Activated CD4-positive, CD25-positive, alpha-beta regulatory T cell treated with anti-CD3 and anti-CD28 coated beads, Interleukin-2, amount 50 U/mL, for 16 hours (primary cell): ENCODE measurements around the gene PROKR1.
"Not testable (repeated sequence)": the region's sequence is repeated elsewhere in the genome, so short reads cannot be mapped to it uniquely, and the experiment has no call there.

Experiments used
- DNase-seq: peaks from one replicate; pipeline ENCODE4 v3.0.0-alpha.2; 2020; ENCODE audit warnings: low read depth, low spot score

The PROKR1 gene

DNA sequence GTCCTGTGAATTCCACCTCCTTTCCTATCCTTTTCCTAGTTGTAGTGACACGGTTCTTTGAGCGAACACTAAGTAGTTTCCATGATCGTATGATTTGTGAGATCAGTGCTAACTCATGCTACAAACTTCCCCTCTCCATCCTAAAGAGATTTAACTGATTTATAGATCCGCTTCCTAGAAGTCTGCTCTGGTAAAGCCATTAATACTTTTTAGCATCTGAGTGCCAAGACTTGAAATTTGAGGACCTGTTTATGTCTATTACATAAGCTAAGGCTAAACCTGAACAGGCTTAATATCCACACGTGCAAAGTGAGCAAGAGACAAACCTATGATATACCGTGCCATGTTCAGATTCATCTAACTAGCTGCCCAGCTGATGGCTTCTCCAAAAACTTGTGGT, 14.9 kb downstream of the PROKR1 start:
- no peak for DNase-seq

DNA sequence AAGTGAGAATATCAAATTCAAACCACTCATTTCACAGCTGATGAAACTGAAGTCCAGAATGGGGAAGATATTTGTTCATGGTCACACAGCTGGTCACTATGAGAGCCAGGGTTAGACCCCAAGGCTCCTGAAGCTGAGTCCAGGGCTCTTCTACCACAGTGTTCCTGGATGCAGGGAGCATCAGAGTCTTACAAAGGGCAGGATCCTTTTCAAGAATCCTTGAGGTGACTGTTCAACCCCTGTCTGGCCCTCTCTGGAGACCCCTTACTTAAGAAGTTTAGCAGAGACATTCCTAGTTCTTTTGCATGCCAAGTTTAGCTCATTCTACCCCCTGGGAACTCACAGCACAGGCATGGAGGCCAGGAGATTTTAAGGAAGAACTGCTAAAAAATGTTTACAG, 15.7 kb downstream of the PROKR1 start:
- DNase-seq, result no peak

DNA sequence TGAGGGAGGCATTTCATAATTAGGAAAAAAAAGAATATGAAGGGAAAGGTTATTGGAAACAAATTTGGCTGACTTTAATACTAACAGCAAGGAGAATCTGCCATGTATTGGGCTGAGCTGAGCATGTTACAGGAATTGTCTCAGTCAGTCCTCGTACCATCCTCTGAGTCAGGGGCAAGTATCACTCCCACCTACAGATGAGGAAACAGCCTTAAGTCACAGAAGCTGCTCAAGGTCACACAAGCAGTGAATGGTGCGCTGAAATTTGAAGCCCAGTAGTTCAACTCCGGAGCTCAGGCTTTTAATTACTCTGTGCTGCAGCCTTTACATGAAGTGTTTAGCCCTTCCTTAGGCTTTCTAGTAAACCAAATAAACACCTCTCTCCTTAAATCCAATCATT, 17.3 kb downstream of the PROKR1 start:
- DNase-seq, result no peak

DNA sequence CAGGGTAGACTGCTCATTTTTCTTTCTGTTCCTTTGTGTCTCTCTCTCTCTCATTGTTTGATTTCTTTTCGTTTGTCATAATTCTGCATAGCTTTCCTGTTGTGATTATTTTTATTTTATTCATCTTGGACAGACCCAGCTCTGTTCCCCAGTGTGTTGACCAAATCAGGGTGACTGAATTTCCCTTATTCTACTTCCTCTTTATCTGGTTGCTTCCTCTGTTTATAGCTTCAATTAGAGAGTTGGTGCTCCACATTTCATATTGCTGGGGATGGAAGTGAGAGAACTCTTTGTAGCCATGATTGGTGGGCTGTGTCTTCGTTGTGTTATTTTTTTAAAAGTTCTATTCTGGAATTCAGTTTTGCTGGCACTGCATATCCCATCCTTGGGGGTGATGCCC, 19.1 kb downstream of the PROKR1 start:
- DNase-seq, result no peak

DNA sequence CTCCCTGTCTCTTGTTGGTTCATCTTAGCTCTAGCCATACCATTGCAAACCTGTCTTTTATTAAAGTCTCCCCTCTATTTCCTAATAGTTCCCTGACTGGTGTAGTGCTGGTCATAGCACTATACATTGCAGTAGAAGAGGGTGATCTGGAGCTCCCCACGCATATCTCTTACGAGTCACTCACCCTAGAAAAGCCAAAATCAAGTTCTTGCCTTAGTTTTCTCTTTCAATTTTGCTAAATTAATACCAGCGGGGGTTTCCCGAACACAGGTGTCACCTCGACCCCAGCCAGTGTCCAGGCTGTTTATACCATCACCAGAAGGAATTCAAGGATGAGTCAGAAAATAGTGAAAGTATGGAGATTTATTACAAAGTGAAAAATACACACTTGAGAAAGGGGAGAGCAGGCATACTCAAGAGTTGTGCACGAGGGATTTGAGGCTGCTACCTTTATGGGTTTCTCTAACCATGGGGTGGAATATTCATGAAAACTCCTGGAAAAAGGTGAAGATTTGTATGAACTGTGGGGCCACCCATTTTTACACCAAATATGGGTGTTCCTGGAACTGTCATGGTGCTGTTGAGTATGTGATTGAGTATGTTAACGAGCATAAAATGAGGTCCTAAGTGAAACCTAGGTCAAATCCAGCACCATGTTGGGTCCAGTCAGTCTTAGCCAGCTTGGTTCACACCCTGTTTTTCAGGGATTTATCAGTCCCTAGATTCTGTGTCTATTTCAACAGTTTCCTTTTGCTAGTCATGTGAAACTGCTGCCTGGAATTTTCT, 20.2 kb downstream of the PROKR1 start:
- no peak for DNase-seq

DNA sequence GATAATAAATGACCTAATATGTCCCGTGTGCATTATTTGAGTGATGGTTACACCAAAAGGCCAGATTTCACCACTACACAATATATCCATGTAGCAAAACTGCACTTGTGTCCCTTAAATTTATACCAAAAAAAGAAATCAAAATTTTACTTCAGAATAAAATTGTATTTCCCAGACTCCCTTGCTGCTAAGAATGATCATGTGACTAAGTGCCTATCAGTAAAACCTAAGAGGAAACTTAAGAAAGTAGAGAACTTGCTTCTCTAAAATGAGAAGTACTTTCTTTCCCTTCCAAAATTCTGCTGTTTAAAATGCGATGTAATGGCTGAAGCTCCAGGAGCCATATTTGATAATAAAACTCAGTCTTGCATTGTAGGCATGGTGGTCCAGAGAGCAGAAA, 24.0 kb downstream of the PROKR1 start:
- no peak for DNase-seq

DNA sequence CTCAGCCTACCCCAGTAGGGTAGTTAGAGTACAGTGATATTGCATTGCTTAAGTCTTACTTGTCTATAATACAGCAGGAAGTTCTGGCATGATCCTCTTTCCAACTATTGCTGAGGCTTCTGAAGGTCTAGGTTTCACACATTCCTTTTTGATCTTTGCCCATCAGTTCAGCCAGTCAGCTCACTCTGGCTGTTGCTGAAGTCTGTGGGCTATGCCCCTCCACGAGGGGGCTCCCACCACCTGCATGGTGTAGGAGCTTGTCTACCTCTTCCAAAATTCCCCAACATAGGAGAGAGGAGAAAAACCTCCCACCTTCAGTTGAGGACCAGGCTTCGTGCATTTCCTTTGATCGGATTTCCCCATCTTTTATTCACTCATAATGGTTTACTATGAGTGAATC, 26.3 kb downstream of the PROKR1 start:
- DNase-seq, result no peak

DNA sequence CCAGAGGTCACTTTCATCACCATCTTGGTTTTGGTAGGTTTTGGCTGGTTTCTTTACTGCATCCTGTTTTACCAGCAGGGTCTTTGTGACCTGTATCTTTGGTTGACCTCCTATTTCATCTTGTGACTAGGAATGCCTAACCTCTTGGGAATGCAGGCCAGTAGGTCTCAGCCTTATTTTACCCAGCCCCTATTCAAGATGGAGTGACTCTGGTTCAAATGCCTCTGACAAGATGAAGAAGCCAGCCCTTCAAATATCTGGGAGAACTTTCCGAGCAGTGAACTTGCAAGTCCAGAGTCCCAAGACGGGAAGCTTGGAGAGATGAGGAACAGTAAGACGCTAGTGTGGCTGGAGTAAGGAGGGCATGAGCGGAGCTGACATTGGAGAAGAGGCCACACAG, 28.6 kb downstream of the PROKR1 start:
- no peak for DNase-seq

DNA sequence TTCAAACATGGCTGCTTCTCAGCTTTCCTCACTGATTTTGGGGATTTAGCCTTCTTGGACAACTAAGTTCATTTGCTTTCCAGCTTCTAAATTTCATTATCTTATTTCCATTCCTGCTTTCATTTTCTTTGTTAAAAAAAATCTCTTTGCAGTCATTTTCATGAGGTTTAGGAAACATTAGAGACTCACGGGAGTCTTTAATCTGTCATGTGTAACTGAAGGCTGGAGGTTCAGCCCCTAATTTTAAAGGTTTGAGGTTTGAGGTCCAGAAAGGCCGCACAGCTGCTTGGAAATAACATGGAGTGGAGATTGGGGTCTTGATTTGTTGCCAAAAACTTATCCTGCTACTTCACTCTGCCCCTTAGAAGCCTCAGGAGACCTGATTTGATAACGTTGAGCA, 30.3 kb downstream of the PROKR1 start:
- no peak for DNase-seq

DNA sequence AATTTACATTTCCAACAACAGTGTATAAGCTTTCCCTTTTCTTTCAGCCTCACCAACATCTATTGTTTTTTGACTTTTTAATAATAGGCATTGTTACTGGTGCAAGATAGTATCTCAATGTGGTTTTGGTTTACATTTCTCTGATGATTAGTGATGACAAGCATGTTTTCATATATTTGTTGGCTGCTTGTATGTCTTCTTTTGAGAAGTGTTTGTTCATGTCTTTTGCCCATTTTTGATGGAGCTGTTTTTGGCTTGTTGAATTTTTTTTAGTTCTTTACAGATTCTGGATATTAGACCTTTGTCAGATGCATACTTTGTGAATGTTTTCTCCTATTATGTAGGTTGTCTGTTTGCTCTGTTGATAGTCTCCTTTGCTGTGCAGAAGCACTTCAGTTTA, 32.1 kb downstream of the PROKR1 start:
- no peak for DNase-seq

DNA sequence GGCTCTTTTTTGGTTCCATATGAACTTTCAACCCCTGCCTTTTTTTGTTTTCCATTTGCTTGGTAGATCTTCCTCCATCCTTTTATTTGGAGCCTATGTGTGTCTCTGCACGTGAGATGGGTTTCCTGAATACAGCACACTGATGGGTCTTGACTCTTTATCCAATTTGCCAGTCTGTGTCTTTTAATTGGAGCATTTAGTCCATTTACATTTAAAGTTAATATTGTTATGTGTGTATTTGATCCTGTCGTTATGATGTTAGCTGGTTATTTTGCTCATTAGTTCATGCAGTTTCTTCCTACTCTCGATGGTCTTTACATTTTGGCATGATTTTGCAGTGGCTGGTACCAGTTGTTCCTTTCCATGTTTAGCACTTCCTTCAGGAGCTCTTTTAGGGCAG, 34.5 kb downstream of the PROKR1 start:
- not testable (repeated sequence) for DNase-seq

DNA sequence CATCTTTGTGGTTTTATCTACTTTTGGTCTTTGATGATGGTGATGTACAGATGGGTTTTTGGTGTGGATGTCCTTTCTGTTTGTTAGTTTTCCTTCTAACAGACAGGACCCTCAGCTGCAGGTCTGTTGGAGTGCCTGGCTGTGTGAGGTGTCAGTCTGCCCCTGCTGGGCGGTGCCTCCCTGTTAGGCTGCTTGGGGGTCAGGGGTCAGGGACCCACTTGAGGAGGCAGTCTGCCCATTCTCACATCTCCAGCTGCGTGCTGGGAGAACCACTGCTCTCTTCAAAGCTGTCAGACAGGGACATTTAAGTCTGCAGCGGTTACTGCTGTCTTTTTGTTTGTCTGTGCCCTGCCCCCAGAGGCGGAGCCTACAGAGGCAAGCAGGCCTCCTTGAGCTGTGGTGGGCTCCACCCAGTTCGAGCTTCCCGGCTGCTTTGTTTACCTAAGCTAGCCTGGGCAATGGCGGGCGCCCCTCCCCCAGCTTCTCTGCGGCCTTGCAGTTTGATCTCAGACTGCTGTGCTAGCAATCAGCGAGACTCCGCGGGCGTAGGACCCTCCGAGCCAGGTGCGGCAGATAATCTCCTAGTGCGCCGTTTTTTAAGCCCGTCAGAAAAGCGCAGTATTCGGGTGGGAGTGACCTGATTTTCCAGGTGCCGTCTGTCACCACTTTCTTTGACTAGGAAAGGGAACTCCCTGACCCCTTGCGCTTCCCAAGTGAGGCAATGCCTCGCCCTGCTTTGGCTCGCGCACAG, 36.0 kb downstream of the PROKR1 start:
- not testable (repeated sequence) for DNase-seq

DNA sequence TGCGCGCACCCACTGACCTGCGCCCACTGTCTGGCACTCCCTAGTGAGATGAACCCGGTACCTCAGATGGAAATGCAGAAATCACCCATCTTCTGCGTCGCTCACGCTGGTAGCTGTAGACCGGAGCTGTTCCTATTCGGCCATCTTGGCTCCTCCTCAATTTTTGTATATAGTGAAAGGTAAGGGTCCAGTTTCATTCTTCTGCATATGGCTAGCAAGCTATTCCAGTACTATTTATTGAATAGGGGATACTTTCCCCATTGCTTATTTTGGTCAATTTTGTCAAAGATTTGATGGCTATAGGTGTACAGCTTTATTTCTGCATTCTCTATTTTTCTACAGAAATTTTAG, 36.5 kb downstream of the PROKR1 start:
- DNase-seq, result not testable (repeated sequence)

DNA sequence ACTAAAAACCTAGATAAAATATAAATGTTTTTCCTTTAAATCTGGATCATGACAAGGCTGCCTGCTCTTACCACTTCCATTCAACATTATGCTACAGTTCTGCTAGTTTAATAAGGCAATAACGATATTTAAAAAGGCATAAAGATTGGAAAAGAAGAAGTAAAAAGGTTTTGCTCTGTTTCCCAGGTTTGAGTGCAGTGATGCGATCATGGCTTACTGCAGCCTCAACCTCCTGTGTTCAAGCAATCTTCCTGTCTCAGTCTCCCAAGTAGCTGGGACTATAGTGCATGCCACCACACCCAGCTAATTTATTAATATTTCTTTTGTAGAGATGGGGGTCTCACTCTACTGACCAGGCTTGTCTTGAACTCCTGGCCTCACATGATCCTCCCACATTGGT, 40.8 kb downstream of the PROKR1 start:
- no peak for DNase-seq

DNA sequence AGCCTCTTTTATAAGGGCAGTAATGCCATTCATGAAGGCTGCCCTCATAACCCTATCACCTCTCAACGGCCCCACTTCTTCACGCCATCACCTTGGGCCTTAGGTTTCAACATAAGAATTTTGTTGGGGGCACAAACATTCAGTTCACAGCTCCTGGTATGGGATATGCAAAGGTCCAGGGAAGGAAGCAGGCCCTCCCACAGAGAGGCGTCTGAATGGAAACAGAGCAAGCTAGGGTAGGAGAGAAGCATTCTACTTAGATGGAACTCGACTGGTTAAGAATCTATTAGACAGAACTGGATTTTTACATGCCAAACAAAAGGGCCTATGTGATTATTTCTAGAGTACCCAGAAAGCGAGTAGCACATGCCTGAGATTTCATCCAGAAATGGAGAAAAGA, 42.8 kb downstream of the PROKR1 start:
- no peak for DNase-seq

DNA sequence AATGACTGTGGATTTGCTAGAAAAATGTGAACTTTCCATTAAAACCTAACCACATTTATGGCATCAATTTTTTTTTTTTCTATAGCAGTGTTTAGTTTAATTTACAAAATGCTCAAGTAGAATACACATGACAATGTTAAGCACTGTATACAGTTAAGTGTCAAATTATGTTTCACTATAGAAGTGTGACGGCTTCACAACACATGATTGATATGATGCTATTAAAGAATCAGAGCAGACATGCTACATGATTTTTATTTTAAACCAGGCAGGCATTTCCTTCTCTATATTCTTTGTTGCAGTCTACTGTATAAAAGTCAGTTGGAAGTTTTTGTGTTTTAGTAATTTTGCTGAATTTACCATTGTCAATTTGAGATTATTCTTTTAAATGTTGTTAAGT, 43.6 kb downstream of the PROKR1 start:
- no peak for DNase-seq

DNA sequence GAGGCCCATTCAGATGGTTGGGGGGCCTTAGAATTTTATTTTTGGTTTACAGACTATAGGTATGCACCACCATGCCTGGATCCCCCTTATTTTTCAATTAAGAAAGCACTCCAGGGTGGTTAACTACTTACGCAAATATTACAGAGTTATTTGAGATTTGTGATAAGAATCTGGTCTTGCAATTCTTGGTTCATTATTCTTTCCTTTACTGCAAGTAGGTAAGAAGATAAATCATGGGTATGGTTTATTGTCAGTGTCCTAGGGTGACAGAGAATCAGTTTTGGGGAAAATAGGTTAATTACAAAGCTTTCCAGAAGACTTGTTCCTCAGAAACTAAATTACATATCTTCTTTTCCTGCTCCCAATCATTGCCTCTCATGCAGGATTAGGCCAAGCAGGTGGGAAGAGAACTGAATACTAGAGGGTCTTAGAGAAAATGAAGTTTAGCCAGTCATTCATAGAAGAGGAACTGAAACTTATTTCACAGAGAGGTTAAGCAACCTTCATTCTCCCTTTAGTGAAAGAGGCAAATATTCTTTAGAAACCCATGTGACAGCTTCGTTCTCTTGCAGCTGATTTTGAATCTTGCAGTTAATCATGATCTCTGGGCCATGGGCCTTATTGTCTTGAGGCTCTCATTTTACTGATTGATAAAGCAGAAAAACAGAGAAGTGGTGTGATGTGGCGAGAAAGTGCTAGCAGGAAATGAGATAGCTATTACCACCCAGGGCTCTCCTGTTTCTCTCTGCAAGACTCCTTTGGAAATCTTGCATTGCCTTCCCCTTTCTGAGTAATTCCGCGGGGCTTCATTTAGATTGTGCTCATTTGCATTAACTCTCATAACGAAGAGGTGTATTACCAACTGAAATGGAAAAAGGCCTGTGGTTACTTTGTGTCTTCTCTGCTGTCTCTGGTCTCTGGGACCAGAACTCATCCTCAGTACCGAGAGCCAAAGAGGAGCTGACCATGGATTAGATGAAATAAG, 46.5 kb downstream of the PROKR1 start:
- no peak for DNase-seq

DNA sequence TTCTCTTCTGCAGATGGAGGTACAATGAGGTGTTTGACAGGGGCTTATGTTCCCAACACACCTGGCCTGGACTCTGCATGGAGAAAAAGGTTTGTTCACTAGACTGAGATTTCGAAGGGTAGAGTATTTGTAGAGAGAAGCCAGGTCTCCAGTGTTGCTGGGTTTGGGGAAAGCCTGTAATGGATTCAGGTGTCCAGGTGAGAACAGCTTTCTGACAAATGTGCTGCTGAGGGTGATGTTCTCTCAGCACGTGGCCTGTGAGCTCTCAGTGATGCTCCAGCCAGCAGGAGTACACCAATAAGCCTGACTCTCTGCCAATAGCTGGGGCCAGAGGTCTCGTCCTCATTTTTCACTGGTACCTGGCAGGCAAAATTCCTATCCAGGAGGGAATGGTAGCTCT, 47.5 kb downstream of the PROKR1 start:
- DNase-seq, result no peak

DNA sequence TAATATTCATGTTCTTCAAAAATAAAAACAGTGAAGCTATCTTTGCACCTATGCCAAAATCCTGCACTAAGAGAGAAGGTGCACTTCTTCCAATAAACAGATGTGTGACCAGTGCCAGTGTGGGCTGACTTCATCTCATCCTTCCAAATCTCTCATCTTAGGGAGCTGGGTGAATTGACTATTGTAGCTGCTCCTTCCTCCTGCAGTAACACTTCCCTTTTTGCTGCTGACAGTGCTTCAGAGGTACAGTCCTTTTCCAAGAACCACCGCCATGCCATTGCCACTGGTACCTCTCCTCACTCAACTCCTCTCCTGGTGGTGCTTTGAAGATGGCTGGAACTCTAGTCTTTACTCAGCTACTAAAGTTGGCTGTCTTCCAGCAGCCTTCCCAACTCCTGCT, 49.1 kb downstream of the PROKR1 start:
- DNase-seq, result no peak

DNA sequence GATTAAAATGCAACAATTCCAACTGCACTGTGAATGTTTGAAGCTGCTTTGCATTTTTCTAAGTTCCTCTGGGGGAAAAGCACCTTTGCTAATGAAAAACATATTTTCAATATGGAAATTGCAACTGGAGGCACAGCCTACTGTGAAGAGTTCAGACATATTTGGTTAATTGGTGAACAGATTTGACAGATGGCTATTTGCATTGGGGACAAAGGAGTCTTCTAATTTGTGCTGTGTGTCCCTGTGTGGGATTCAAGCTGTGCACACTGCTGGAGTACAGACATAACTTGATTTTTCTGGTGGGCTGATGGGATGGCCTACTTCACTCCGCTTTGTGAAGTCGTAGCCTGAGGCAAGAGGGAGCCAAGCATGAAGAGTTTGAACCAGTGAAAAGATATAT, 50.6 kb downstream of the PROKR1 start:
- no peak for DNase-seq

DNA sequence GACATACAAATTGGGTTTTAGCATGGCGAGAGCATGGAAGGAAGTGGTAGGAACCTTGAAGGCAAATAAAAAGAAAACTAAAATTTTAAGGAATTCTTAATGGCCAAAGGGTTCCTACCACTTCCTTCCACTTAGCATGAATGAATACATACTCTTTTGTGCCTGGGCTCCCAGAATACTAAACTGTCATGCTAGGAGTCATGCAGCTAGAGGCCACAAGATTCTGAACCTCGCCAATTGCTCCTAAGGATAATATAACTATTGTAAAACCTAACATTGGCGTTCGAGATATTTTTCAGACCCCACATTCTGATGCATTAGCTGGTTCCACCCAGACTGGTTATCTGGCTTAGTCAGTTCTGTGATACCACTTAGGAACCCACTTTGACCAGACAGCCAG, 52.6 kb downstream of the PROKR1 start:
- DNase-seq, result no peak

DNA sequence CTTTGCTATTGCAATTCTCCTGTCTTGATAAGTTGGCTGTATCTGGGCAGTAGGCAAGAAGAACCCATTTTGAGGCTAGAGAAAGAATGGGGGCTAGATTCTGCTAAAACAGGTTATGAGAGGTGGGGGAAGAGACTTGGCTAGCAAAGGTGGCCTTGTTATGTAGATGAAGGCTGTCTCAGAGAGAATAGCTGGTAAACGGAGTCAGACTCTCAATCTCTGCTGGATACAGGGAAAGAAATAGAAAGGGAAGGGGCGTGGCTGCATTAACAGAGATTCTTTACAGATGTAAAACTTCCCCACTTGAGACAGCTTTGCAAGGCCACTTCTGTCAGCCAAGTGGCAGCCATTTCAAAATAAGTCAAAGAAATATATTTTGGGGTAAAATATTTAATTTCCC, 53.2 kb downstream of the PROKR1 start:
- no peak for DNase-seq
